ENCODE measurements around the gene PCNA.
"Not testable (repeated sequence)": the region's sequence is repeated elsewhere in the genome, so short reads cannot be mapped to it uniquely, and the experiment has no call there.

The PCNA gene

DNA sequence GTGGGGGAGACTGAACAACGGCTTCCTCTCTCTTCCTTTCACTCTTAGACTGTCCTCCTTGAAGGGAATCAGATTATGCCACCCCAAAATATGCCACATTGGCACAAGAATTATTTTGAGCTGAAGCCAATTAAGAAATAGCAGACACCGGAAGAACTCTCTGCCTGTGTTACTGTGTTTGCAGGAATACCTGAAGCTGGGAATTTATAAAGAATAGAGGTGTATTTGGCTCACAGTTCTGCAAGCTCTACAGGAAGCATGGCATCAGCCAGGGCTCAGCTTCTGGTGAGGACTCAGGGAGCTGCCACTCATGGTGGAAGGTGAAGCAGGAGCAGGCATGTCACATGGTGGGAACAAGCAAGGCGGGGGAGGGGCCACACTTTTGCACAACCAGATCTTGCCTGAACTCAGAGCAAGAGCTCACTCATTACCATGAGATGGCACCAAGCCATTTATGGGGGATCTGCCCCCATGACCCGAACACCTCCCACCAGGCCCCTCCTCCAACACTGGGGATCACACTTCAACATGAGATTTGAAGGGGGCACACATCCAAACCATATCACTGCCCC, 46.0 kb downstream of the PCNA start:
- no peaks in the 10 kb centered on the region for H3K9me3 ChIP-seq (ENCODE audit: low read length)
- no peaks in the 10 kb centered on the region for H3K36me3 ChIP-seq (ENCODE audit: insufficient read depth, low read length)
- H3K4me3 ChIP-seq (ENCODE audit: low read depth in 1 of 2, low read length in 2 of 2) = no peak overlapping the region
- no peak overlapping the region for H3K9ac ChIP-seq (ENCODE audit: low read length)
- peaks cover 10% of the 10 kb centered on the region for H3K4me1 ChIP-seq (ENCODE audit: insufficient read depth, low read length)
- no peaks in the 10 kb centered on the region for H3K27me3 ChIP-seq (ENCODE audit: control insufficient read depth in 1 of 2, insufficient read depth in 2 of 2, low read length in 2 of 2)
- peak overlapping the region; percentile 7 for H3K27ac ChIP-seq (ENCODE audit: low read depth, low read length)

- H3K27ac ChIP-seq (ENCODE audit: low read depth, low read length) = peak overlapping the region; percentile 19
- no peak overlapping the region for H3K9ac ChIP-seq (ENCODE audit: low read length)
- H3K9me3 ChIP-seq (ENCODE audit: low read length) = no peaks in the 10 kb centered on the region
- no peak overlapping the region for H3K4me3 ChIP-seq (ENCODE audit: low read depth in 1 of 2, low read length in 2 of 2)
- H3K36me3 ChIP-seq (ENCODE audit: insufficient read depth, low read length) = no peaks in the 10 kb centered on the region
- no peaks in the 10 kb centered on the region for H3K27me3 ChIP-seq (ENCODE audit: control insufficient read depth in 1 of 2, insufficient read depth in 2 of 2, low read length in 2 of 2)
- H3K4me1 ChIP-seq (ENCODE audit: insufficient read depth, low read length) = peaks cover 10% of the 10 kb centered on the region
These were observed 46.8 kb downstream of the PCNA start for GRCh38 chr20:5072756-5073659.

- H3K36me3 ChIP-seq (ENCODE audit: insufficient read depth, low read length); H3K9ac ChIP-seq (ENCODE audit: low read length); H3K27ac ChIP-seq (ENCODE audit: low read depth, low read length); H3K4me3 ChIP-seq (ENCODE audit: low read depth in 1 of 2, low read length in 2 of 2); H3K27me3 ChIP-seq (ENCODE audit: control insufficient read depth in 1 of 2, insufficient read depth in 2 of 2, low read length in 2 of 2); H3K9me3 ChIP-seq (ENCODE audit: low read length): not testable (repeated sequence)
- peaks cover 10% of the 10 kb centered on the region for H3K4me1 ChIP-seq (ENCODE audit: insufficient read depth, low read length)
These were observed 47.8 kb downstream of the PCNA start for GRCh38 chr20:5071942-5072341.

DNA sequence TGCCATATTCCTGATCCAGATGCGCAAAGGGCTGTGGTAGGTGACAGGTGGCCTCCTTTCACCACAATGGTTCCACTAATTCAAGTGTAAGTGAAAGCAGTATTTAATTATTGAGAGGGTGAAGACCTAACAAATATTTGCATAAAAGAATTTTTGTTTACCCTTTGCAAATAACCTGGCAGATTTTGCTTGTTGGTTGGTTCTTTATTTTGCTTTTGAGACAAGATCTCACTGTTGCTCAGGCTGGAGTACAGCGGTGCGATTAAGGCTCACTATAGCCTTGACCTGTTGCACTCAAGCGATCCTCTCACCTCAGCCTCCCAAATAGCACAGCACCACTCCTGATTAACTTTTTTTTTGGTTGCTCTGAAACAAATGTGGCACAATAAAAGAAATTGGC, 49.2 kb downstream of the PCNA start:
- Histone ChIP-seq H3K36me3 (ENCODE audit: insufficient read depth, low read length) (no peaks in the 10 kb centered on the region), H3K27ac (ENCODE audit: low read depth, low read length) (no peak overlapping the region), H3K4me3 (ENCODE audit: low read depth in 1 of 2, low read length in 2 of 2) (no peak overlapping the region), H3K9me3 (ENCODE audit: low read length) (no peaks in the 10 kb centered on the region), H3K9ac (ENCODE audit: low read length) (no peak overlapping the region), H3K27me3 (ENCODE audit: control insufficient read depth in 1 of 2, insufficient read depth in 2 of 2, low read length in 2 of 2) (no peaks in the 10 kb centered on the region), H3K4me1 (ENCODE audit: insufficient read depth, low read length) (peaks cover 10% of the 10 kb centered on the region)

DNA sequence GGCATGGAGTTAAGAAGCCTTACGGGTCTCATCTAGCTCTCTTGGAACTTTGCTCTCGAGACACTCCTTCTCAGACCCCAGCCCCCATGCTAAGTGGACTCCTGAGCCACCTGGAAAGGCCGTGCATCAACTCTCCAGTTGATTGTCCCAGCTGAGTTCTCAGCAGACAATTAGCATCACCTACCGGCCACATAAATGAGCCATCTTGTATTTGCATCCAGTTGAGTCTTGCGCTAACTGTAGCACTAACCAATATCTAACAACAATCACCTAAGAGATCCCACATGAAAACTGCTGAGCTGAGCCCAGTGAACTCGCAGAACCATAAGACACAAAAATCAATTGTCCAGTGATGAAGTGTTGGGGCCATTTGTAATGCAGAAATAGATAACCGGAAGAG, 49.7 kb downstream of the PCNA start:
- no peak overlapping the region for H3K4me3 ChIP-seq (ENCODE audit: low read depth in 1 of 2, low read length in 2 of 2)
- peaks cover 10% of the 10 kb centered on the region for H3K4me1 ChIP-seq (ENCODE audit: insufficient read depth, low read length)
- H3K27me3 ChIP-seq (ENCODE audit: control insufficient read depth in 1 of 2, insufficient read depth in 2 of 2, low read length in 2 of 2) = no peaks in the 10 kb centered on the region
- H3K27ac ChIP-seq (ENCODE audit: low read depth, low read length) = no peak overlapping the region
- no peaks in the 10 kb centered on the region for H3K9me3 ChIP-seq (ENCODE audit: low read length)
- H3K9ac ChIP-seq (ENCODE audit: low read length) = no peak overlapping the region
- H3K36me3 ChIP-seq (ENCODE audit: insufficient read depth, low read length) = no peaks in the 10 kb centered on the region

DNA sequence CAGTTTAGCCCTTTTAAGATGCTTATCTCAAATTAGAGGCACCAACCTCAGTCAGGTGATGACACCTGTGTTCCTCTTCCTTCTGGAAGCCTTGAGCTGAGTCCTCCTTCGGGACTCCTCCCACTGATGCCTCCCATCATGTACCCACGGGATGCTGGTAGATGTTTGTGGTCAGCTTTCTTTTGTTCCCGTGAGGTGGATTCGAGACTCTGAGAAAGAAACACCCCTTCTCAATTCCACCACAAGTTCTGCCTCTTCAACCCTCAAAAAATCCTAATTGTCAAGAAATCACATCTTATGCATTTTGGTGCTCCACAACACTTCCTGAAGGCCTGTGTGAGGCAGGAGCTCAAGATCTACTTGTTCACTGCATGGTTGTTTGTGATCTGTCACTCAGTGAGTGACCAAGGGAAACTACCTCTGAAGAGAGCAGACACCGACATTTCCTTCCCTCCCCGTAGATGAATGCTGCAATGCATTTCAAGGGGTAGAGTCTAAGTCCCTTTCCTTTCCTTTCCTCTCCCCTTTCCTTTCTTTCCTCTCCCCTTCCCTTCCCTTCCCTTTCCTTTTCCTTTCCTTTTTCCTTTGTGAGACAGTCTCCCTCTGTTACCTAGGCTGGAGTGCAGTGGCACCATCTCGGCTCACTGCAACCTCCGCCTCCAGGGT, 50.5 kb downstream of the PCNA start:
- Histone ChIP-seq H3K36me3 (ENCODE audit: insufficient read depth, low read length) (no peaks in the 10 kb centered on the region), H3K27ac (ENCODE audit: low read depth, low read length) (no peak overlapping the region), H3K4me3 (ENCODE audit: low read depth in 1 of 2, low read length in 2 of 2) (no peak overlapping the region), H3K27me3 (ENCODE audit: control insufficient read depth in 1 of 2, insufficient read depth in 2 of 2, low read length in 2 of 2) (no peaks in the 10 kb centered on the region), H3K9me3 (ENCODE audit: low read length) (no peaks in the 10 kb centered on the region), H3K9ac (ENCODE audit: low read length) (no peak overlapping the region), H3K4me1 (ENCODE audit: insufficient read depth, low read length) (peaks cover 10% of the 10 kb centered on the region)

DNA sequence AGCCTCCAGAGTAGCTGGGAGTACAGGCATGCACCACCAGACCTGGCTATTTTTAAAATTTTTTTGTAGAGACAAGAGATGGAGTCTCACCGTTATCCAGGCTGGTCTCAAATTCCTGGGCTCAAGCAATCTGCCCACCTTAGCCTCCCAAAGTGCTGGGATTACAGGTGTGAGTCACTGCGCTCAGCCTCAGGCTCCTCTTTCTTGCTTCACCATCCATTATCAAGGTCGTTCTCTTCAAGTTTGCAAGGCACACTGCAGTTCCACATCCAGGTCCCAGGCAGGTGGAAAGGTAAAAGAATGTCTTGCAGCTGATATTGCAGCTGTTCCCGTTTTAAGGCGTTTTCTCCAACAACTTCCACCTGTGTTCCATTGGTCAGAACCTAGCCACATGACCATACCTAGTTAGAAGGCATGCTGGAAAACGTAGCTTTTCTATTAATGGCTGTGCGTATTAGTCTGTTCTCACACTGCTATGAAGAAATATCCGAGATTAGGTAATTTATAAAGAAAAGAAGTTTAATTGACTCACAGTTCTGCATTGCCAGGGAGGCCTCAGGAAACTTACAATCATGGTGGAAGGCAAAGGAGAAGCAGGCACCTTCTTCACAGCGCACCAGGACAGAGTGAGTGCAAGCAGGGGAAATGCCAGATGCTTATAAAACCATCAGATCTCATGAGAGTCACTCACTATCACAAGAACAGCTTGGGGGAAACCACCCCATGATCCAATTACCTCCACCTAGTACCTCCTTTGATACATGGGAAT, 51.7 kb downstream of the PCNA start:
- no peaks in the 10 kb centered on the region for H3K9me3 ChIP-seq (ENCODE audit: low read length)
- no peak overlapping the region for H3K27ac ChIP-seq (ENCODE audit: low read depth, low read length)
- no peak overlapping the region for H3K4me3 ChIP-seq (ENCODE audit: low read depth in 1 of 2, low read length in 2 of 2)
- H3K27me3 ChIP-seq (ENCODE audit: control insufficient read depth in 1 of 2, insufficient read depth in 2 of 2, low read length in 2 of 2) = no peaks in the 10 kb centered on the region
- H3K36me3 ChIP-seq (ENCODE audit: insufficient read depth, low read length) = no peaks in the 10 kb centered on the region
- H3K9ac ChIP-seq (ENCODE audit: low read length) = no peak overlapping the region
- H3K4me1 ChIP-seq (ENCODE audit: insufficient read depth, low read length) = peaks cover 4% of the 10 kb centered on the region

DNA sequence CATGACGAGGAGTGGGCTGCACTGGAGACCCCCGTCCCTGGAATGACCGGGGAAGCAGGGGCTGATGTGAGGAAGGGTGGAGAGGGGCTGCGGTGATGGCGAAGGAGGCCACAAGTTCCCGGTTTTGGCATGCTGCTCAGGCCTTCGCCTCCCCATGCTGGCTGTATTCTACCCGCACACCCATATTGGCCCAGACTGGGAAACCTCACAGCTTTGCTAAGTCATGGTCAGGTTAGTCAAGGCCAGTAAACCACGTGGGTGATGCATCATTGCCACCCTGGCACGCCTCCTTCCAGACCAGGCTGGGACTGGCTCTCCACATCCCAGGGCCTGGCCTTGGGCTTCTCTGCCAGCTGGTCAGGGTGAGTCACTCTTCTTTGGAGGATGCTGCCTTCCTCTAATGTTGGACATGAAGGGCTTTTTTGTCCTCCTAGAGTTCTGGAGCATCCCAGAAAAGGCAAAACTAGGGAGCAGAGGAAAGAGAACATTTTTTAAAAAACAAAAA, 53.8 kb downstream of the PCNA start:
- Histone ChIP-seq H3K27ac (ENCODE audit: low read depth, low read length) (no peak overlapping the region), H3K36me3 (ENCODE audit: insufficient read depth, low read length) (no peaks in the 10 kb centered on the region), H3K9me3 (ENCODE audit: low read length) (no peaks in the 10 kb centered on the region), H3K27me3 (ENCODE audit: control insufficient read depth in 1 of 2, insufficient read depth in 2 of 2, low read length in 2 of 2) (no peaks in the 10 kb centered on the region), H3K4me1 (ENCODE audit: insufficient read depth, low read length) (no peaks in the 10 kb centered on the region), H3K9ac (ENCODE audit: low read length) (no peak overlapping the region), H3K4me3 (ENCODE audit: low read depth in 1 of 2, low read length in 2 of 2) (no peak overlapping the region)

DNA sequence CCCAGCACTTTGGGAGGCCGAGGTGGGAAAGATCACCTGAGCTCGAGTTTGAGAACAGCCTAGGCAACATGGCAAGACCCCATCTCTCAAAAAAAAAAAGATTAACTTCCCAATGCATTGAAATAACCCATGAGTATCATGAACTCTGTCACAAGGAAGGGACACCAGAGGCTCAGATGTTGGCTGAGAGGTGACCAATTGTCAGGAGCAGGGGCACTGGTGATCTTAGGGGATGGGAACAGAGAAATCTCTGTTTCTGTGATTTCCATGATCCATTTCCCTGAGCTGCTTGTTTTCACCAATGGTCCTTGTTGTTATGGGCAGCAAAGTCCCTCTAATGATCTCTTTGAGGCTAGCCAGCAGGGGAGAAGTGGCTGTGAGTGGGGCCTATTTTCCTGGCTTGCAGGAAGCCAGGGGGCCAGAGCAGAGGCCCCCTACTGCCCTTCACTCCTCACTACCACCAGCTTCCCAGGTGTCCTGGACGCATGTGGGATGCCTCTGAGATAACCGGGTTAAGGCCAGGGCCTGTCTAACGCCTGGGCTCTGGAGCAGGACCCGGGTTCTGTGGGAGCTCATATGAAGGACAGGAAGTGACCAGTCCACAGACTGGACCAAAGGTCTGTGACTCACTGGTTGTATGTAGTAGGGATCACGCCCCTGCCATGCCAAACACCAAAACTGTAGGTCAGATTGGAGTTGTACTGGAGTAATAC, 54.4 kb downstream of the PCNA start:
- Histone ChIP-seq H3K27ac (ENCODE audit: low read depth, low read length) (no peak overlapping the region), H3K4me3 (ENCODE audit: low read depth in 1 of 2, low read length in 2 of 2) (no peak overlapping the region), H3K4me1 (ENCODE audit: insufficient read depth, low read length) (no peaks in the 10 kb centered on the region), H3K9ac (ENCODE audit: low read length) (no peak overlapping the region), H3K27me3 (ENCODE audit: control insufficient read depth in 1 of 2, insufficient read depth in 2 of 2, low read length in 2 of 2) (no peaks in the 10 kb centered on the region), H3K9me3 (ENCODE audit: low read length) (no peaks in the 10 kb centered on the region), H3K36me3 (ENCODE audit: insufficient read depth, low read length) (no peaks in the 10 kb centered on the region)

All from muscle layer of colon (tissue), 2 donors.